Cardiac septum (tissue), 1 donor: ENCODE measurements around the gene SOAT1. TPM values are rescaled to one million over a fixed set of nuclear protein-coding genes. Genes with fewer than 3 reads are reported as not detected.
A peak's percentile ranks its signal among the peaks of the same experiment; 100 is the strongest.
"Not testable (repeated sequence)": the region's sequence is repeated elsewhere in the genome, so short reads cannot be mapped to it uniquely, and the experiment has no call there.

Experiments used
- DNase-seq: peaks from one replicate; pipeline ENCODE4 v3.0.0-alpha.2; 2020; ENCODE audit warnings: low spot score
- intact Hi-C: fragments of 100-400 bp; cut with DNase I; formaldehyde crosslinking; loops from one replicate; pipeline ENCODE4 v1.14.0; 2022
- total RNA-seq: library from RNA; stranded (reverse); fragmentation: NEBNext Ultra II Directional; extraction: Animal tissue kit (Norgen Biotek cat#: 25700); gene quantifications from one replicate; pipeline ENCODE4 v1.2.1, GENCODE V29; 2021
- donor health status: DM: no; HTN: no; CAD: no.

The SOAT1 gene
- total RNA-seq, 1 donor from 2014 or later, result 9.8 TPM

DNA sequence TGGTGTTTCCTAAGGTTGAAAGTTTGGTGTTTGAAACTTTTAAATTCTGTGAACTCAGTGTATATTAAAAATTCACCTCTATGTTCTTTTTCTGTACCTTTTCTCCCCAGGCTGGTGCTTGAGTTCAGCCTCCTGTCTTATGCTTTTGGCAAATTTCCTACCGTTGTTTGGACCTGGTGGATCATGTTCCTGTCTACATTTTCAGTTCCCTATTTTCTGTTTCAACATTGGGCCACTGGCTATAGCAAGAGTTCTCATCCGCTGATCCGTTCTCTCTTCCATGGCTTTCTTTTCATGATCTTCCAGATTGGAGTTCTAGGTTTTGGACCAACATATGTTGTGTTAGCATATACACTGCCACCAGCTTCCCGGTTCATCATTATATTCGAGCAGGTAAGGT is 47.3 kb downstream of the SOAT1 start:
- intact Hi-C loops, result no loop called here
- DNase-seq, result no peak

DNA sequence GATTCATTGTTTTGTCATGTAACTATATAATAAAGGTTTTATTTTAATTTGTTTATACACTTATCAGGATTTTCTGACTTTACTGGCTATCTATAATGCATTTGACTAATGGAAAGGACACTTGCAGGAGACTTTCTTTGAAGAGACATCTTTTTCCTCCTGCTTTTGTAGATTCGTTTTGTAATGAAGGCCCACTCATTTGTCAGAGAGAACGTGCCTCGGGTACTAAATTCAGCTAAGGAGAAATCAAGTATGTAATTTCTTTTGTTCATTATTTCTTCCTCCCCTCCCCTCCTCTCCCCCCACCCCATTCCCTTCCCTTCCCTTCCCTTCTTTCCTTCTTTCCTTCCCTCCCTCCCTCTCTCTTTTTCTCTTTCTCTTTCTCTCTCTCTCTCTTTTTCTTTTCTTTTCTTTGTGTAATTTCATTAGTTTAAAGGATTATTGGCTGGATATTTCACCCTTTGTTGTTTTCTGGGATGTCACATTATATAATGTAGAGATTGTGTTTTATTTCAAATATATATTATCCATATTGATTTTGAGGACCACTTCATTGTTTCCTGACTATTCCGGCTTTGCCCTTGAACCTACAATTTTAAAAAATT is 48.4 kb downstream of the SOAT1 start:
- intact Hi-C loops, result no loop called here
- no peak for DNase-seq

DNA sequence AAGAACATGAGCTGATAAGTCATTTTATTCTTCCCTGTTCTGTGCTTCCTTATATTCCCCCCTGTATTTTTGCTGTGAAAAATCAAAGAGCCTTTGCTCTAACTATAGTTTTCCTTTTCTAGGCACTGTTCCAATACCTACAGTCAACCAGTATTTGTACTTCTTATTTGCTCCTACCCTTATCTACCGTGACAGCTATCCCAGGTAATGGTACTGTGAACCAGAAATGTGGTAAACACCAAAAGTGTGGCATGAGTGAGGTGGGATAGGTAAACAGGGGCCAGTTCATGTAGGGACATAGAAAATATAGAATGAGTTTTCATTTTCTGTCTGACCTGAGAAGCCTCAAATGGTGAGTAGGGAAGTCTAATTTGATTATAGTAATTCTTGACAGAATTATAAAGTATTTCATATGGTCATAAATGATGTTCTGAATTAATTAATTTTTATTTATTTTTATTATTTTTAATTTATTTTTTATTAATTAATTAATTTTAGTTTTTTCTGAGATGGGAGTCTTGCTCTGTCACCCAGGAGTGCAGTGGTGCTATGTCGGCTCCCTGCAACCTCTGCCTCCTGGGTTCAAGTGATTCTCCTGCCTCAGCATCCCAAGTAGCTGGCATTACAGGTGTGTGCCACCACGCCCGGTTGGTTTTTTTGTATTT is 49.3 kb downstream of the SOAT1 start:
- intact Hi-C loops, result no loop called here
- DNase-seq, result no peak

DNA sequence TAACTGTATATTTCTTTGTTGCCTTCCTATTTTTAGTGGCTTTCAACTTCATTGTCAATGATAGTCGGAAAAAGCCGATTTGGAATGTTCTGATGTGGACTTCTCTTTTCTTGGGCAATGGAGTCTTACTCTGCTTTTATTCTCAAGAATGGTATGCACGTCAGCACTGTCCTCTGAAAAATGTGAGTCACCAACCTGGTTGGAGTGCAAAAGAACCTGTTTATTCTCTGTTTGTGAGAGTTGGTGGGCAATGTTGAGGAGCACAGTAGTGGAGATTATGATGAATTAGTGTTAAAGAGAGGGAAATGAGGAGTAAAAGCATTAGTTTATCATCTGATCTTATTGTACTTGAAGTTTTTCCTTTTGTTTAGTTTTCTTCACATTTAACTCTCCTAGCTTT is 57.7 kb downstream of the SOAT1 start:
- intact Hi-C loops, result no loop called here
- no peak for DNase-seq

DNA sequence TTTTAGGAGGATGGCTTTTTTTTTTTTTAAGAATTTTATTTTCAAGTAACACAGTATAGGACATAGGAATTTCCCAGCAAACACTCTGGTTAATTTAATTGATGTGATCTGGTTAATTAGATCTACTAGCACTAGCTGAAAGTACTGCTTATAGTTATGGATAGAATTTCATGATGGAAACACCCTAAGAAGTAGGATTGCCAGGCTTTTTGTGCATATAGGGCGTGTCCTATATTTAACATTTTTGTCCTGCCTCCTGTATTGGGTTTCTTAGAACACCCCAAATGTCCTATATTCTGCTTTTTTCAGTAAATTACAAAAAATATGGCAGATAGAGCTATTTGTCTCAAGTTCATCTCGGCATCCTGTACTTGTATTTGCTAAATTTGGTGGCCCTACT is 58.6 kb downstream of the SOAT1 start:
- no peak for DNase-seq
- intact Hi-C loops, result no loop called here

DNA sequence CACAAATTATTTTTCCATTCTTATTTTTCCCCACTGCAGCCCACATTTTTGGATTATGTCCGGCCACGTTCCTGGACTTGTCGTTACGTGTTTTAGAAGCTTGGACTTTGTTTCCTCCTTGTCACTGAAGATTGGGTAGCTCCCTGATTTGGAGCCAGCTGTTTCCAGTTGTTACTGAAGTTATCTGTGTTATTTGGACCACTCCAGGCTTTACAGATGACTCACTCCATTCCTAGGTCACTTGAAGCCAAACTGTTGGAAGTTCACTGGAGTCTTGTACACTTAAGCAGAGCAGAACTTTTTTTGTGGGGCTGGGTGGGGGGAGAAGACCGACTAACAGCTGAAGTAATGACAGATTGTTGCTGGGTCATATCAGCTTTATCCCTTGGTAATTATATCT is 59.9 kb downstream of the SOAT1 start:
- no peak for DNase-seq
- intact Hi-C loops, result no loop called here

DNA sequence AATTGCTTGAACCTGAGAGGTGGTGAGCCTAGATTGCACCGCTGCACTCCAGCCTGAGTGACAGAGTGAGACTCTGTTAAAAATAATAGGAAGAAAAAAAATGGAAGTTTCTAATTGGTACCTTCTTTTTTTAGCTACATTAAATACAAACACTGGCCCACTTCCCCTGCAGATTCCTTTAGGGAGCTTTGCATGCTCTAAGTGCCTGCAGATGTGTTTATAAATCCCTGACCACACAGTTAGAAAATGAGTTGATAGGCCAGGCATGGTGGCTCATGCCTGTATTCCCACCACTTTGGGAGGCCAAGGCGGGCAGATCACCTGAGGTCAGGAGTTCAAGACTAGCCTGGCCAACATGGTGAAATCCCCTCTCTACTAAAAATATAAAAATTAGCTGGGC is 68.0 kb downstream of the SOAT1 start:
- intact Hi-C loops, DNase-seq: not testable (repeated sequence)

DNA sequence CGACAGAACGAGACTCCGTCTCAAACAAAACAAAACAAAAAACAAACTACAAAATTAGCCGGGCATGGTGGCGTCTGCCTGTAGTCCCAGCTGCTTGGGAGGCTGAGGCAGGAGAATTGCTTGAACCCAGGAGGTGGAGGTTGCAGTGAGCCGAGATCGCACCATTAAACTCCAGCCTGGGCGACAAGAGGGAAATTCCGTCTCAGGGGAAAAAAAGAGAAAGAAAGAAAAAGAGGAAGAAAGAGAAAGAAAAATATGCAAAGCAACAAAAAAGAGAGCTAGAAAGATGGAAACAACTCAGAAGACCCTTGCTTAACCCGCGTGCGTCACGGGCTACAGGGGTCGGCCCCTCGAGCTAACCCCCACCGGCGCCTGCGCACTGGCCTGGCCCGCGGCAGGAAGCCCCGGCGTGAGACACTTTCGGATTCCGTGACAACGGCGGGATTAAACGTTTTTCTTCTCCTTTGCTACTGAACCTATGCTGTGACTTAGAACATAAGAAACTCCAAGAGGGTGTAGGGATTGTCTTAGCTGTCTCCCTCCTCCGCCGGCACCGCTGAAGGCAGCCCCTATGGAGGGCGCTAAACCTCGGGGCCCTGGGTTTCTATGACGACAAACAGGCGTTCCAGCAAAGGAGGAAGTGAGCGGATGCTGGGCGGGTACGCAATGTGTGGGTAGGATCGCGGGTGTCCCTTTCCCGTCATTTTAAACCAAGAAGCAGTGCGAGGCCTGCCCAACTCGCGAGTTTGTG is 71.9 kb downstream of the SOAT1 start, which contains the start of gene AXDND1:
AXDND1 (plus strand) TSS at position 630 of the 751 bp plus-strand sequence. CDS start 539 bp downstream, outside the sequence.
- intact Hi-C loops, result loop anchor here (5.0 kb wide), 2 partner anchors 73 to 593 kb away; partner anchors contain the start of gene SOAT1
- peak; percentile 96 for DNase-seq

DNA sequence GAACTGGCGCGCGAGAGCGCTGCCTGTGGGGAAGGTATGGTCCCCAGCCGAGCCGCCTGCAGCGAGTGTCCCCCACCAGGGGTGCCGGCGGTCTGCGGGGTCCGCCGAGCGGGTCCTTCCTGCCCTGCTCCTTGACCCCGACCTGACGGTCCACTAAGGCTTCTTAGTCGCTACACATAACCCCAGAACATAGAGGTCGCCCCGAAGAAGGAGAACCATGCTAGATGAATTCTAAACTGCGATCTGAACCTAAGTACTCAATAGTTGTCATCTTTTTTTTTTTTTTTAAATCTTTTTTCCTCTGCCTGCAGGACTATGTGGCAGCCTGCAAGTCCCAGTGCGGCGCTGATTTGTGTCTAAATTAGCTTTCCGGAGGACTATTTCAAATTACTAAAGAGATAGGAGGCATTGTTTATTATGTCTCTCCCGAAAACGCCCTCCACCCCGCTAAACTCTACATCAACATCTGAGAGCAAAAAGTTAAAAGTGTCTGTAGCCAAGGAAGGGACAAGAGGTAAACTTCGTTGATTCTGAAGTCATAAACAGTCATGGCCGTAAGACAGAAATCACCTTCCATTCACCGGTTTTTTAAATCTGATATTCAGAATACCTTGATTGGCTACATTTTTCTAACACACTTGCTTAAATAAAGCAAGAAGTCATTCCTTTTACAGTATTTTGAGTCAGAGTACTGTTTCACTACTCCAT is 72.7 kb downstream of the SOAT1 start:
- DNase-seq, result no peak

DNA sequence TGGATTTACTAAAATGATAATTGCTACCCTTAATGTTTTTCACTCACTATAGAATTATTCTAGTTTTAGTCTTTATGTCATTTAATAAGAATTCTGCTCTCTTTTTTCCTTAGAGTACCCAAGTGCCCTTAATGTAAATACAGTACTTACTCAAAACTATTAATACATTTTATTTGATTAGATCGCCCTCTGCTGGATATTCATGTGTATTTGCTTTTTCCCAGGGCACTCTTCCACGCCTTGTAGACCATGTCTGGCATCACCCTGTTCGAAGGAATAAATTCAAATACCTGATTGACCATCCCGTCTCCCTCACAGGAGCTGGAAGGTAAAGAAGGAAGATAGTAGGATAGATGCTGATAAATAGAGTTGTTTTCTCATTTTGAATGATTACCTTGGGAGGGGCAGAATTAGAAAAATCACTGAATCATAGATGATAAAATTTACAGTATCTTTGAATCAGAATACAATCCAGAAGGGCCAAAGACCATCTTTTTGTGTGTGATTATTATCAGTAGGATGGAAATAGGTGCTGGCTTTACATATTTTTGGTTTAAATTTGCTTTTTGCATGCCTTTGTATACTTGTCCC is 76.2 kb downstream of the SOAT1 start:
- intact Hi-C loops, result loop anchor here (2.0 to 5.0 kb wide), 4 partner anchors 78 to 598 kb away; partner anchors contain the start of gene SOAT1
- no peak for DNase-seq

More for the DNA sequence above, 72.7 kb downstream of the SOAT1 start:
- intact Hi-C loops, result loop anchor here (5.0 kb wide), 2 partner anchors 74 to 594 kb away; partner anchors contain the start of gene SOAT1

DNA sequence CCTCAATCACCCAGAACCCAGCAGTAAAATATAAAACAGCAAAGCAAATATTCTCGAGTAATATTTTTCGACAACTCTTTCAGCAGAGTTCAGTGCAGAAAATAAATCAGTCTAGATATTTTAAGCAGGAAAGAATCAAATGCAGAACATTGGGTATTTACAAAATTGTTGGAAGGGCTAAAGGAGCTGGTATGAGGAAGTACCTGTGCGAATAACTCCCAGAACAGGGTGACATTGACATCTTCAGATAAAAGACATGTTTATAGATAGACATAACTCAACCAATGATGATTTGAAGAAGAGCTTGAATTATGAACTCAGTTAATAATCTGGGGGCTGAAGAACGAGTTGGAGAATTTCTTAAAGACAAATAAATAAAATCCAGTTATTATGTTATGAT is 78.6 kb downstream of the SOAT1 start:
- intact Hi-C loops, result loop anchor here (5.0 kb wide), 1 partner anchor 120 kb away; no protein-coding TSS in a partner anchor
- no peak for DNase-seq

DNA sequence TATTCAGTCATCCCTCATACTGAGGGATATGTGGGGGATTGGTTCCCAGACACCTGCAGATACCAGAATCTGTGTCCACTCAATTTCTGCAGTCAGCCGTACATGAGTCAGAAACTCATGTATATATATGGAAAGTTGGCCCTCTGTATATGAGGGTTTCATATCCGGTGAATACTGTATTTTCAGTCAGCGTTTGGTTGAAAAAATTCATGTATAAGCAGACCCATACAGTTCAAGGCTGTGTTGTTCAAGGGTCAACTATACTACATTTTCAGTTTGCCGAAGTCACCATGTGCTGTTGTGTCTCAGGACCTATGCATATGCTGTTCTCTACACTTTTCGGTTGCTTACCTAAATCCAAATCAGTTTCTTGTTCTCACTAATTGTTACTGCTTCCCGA is 82.6 kb downstream of the SOAT1 start:
- intact Hi-C loops, result no loop called here
- DNase-seq, result no peak

DNA sequence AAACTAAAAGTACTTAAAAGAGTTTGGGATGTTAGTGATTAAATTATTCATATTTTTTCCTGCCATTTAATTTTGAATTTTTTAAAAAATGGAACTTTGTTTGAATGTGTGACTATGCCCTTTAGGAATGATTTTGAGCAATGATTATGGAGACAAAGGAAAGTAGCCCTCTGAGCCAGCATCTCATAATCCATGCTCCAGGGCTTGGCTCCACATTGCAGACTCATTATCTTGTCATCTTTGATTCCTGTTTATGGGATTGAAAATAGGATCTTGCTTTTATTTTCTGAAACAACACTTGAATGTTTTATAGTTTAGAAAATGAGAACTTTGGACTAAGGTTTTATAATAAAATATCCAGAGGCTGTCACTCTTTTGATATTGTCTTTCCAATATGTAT is 86.7 kb downstream of the SOAT1 start:
- intact Hi-C loops, result no loop called here
- no peak for DNase-seq

DNA sequence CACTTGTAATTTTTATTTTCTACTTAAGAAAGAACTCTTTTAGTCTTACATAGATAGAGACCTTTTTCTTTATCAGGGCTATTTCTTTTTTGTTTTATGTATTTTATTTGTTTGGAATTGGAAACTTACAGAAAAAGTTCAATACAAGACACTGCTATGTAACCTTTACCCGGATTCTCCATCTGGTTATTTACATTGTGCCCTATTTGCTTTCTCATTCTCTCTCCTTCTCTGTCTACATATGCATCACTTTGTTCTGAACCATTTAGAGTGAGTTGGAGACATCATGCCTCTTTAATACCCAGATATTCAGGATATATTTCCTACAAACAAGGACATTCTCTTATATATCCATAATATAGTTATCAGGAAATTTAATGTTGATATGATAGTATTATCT is 90.4 kb downstream of the SOAT1 start:
- intact Hi-C loops, result no loop called here
- DNase-seq, result no peak

DNA sequence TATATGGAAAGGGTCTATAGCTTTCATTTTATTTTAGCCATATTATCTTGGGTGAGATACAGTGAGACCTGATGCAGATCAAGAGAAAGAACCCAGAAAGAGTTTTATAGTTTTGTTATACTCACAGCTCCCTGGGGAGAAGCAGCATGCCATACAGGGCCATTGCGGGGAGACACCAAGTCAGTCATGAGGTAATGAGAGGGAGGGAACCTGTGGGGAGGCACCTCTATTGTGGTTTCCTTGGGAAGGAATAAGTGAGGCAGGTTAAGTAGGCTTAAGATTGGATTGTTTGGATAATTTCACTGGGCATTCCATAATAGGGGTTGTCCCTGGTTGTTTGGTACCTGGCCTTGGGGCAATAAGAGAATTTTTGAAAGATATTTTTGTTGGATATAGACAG is 91.9 kb downstream of the SOAT1 start:
- DNase-seq, result no peak

DNA sequence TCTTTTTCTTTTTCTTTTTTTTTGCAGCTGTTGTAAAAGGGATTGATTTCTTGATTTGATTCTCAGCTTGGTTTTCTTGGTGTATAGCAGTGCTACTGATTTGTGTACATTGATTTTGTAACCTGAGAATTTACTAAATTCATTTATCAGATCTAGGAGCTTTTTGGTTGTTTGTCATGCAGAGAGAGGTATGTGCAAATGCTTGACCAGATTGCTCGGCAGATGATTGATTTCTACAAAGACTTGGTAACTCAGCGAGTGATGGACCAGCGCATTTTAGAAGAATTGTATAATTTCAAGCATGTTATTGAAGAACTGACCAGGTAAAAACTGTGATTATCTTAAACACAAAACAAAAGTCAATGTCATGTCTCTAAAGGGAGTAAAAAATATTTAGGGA is 100.1 kb downstream of the SOAT1 start:
- DNase-seq, result no peak
- intact Hi-C loops, result no loop called here

More for the DNA sequence above, 91.9 kb downstream of the SOAT1 start:
- intact Hi-C loops, result no loop called here

DNA sequence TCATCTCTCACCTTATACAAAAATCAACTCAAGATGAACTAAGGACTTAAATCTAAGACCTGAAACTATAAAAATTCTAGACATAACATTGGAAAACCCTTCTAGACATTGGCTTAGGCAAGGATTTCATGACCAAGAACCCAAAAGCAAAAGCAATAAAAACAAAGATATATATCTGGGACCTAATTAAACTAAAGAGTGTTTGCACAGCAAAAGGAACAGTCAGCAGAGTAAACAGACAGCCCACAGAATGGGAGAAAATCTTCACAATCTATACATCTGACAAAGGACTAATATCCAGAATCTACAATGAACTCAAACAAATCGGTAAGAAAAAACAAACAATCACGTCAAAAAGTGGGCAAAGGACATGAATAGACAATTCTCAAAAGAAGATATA is 105.8 kb downstream of the SOAT1 start:
- intact Hi-C loops, DNase-seq: not testable (repeated sequence)
